Keratinocyte (primary cell): Measurements from ENCODE around the gene WDR7. TPM values are rescaled to one million over a fixed set of nuclear protein-coding genes. Genes with fewer than 3 reads are reported as not detected.

Source experiments
- DNase-seq: peaks from one replicate; pipeline ENCODE4 v3.0.0-alpha.2; 2011; ENCODE audit warnings: low read depth, missing footprints, low spot score
- FAIRE-seq: peaks from 2 replicates; lab custom pipeline; 2011; peaks lifted over from hg19 to GRCh38; lab: Jason Lieb, UNC
- H2AFZ ChIP-seq: 2 replicates; pipeline ENCODE4 v1.6.0; 2012; ENCODE audit warnings: low read length, control low read depth, inconsistent platforms; ENCODE audit not compliant: control insufficient read depth
- H3K27ac ChIP-seq: 2 replicates; pipeline ENCODE4 v1.5.1; 2011; ENCODE audit warnings: low read length; ENCODE audit not compliant: control insufficient read depth, insufficient read depth
- H3K27me3 ChIP-seq: 3 replicates; pipeline ENCODE4 v1.6.0; 2011; ENCODE audit warnings: low read length; ENCODE audit not compliant: control insufficient read depth, insufficient read depth; ENCODE audit errors: extremely low read depth
- H3K36me3 ChIP-seq, 2 experiments: 2 replicates in 1 of 2; 3 replicates in 1 of 2; pipeline ENCODE4 v1.5.1; 2011; ENCODE audit warnings: low read length in 2 of 2, mild to moderate bottlenecking in 1 of 2; ENCODE audit not compliant: control insufficient read depth in 2 of 2, insufficient read depth in 2 of 2; ENCODE audit errors: extremely low read depth in 1 of 2
- H3K4me1 ChIP-seq: 3 replicates; pipeline ENCODE4 v1.5.1; 2011; ENCODE audit warnings: low read length; ENCODE audit not compliant: control insufficient read depth, insufficient read depth; ENCODE audit errors: extremely low read depth
- H3K4me2 ChIP-seq: 3 replicates; pipeline ENCODE4 v1.6.0; 2011; ENCODE audit warnings: low read depth, low read length; ENCODE audit not compliant: control insufficient read depth, insufficient read depth; ENCODE audit errors: extremely low read depth
- H3K4me3 ChIP-seq, 3 experiments: fragments of 200-600 bp in 1 of 3; sonication (generic) in 1 of 3; 2 replicates in 2 of 3; 3 replicates in 1 of 3; pipeline ENCODE4 v1.5.1; 2011 to 2016; ENCODE audit warnings: low read length in 3 of 3, mild to moderate bottlenecking in 3 of 3, control low read depth in 2 of 3, inconsistent platforms in 1 of 3, low read depth in 1 of 3, mixed read lengths in 1 of 3, mixed run types in 1 of 3, moderate library complexity in 1 of 3; ENCODE audit not compliant: control insufficient read depth in 2 of 3, insufficient read depth in 2 of 3; ENCODE audit errors: extremely low read depth in 1 of 3
- H3K79me2 ChIP-seq: 2 replicates; pipeline ENCODE4 v1.6.0; 2012; ENCODE audit warnings: low read length; ENCODE audit not compliant: control insufficient read depth, insufficient read depth
- H3K9ac ChIP-seq: 3 replicates; pipeline ENCODE4 v1.6.0; 2011; ENCODE audit warnings: low read length; ENCODE audit not compliant: control insufficient read depth, insufficient read depth; ENCODE audit errors: extremely low read depth
- H3K9me1 ChIP-seq: 3 replicates; pipeline ENCODE4 v1.6.0; 2011; ENCODE audit warnings: low read length; ENCODE audit not compliant: control insufficient read depth, insufficient read depth; ENCODE audit errors: extremely low read depth
- H3K9me3 ChIP-seq: 2 replicates; pipeline ENCODE4 v1.5.1; 2012; ENCODE audit warnings: low read depth, low read length; ENCODE audit not compliant: control insufficient read depth
- H4K20me1 ChIP-seq: 3 replicates; pipeline ENCODE4 v1.6.0; 2011; ENCODE audit warnings: low read length; ENCODE audit not compliant: control insufficient read depth, insufficient read depth; ENCODE audit errors: extremely low read depth
- EZH2 ChIP-seq: IDR thresholded peaks from one replicate; pipeline ENCODE4 v1.6.1; 2012; ENCODE audit warnings: inconsistent platforms, mild to moderate bottlenecking, low read length, moderate library complexity
- dilution Hi-C: fragments of 300-500 bp; cut with MboI; formaldehyde crosslinking; loops from one replicate; pipeline ENCODE4 v1.7.0; 2020; ENCODE audit warnings: low sequenced_read_pairs; ENCODE audit not compliant: extremely low pct_ligation_motif_present
- polyA plus RNA-seq, 5 experiments: library from polyadenylated mRNA; depleted of rRNA in 3 of 5; stranded (reverse) in 3 of 5; stranded (forward) in 1 of 5; unstranded in 1 of 5; fragments of >200 nt; gene quantifications; 1 replicate in 1 of 5; 2 replicates in 3 of 5; 3 replicates in 1 of 5; pipeline versions ENCODE4 v1.2.1 to v1.2.3, GENCODE V29; 2011 to 2012; ENCODE audit warnings: missing spikeins in 2 of 5, low read depth in 1 of 5, low replicate concordance in 1 of 5
- TF ChIP-seq, protein P1 (sequence below), 3 experiments: IDR thresholded peaks in 1 of 3; conservative IDR thresholded peaks in 1 of 3; optimal IDR thresholded peaks in 1 of 3; 2 replicates in 2 of 3; 3 replicates in 1 of 3; pipeline versions ENCODE3 to v1.5.1; 2011; ENCODE audit warnings: low read length in 3 of 3, mild to moderate bottlenecking in 3 of 3, moderate library complexity in 2 of 3, control low read depth in 1 of 3, inconsistent platforms in 1 of 3; ENCODE audit not compliant: insufficient read depth in 2 of 3; ENCODE audit errors: extremely low read depth in 1 of 3

The WDR7 gene
- polyA plus RNA-seq, 1 donor (not counting 4 experiments of a cell fraction or from before 2014, with no cell fraction given), result 6.9 TPM

DNA sequence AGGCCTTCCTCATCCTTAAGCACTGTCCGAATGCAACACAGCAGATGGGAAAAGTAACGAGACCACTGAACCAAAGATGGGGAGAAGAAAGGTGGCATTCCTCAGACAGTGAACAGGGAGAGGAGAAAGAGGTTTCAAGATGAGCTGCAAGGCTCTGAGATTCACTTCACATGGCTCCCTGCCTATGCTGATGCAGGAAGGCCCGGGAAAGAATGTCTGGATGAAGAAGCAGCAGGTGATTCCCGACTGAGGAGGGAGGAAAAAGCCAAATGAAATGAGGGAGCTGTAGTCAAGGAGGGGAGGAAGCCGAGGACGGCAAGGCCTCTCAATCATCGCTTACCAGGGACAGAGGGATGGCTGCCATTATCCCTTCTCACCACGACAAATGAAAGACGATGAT, 397.2 kb downstream of the WDR7 start:
- Histone ChIP-seq H3K27me3 (no peaks in the 10 kb centered on the region), H3K27ac (no peak overlapping the region), H3K79me2 (no peaks in the 10 kb centered on the region), H3K4me2 (no peak overlapping the region), H2AFZ (no peak overlapping the region), H3K4me3 (no peak overlapping the region), H3K9me1 (no peaks in the 10 kb centered on the region), H3K36me3 (no peaks in the 10 kb centered on the region), H3K9me3 (no peaks in the 10 kb centered on the region), H3K9ac (no peak overlapping the region), H4K20me1 (no peaks in the 10 kb centered on the region), H3K4me1 (no peaks in the 10 kb centered on the region)
- FAIRE-seq, result no peak
- DNase-seq, result no peak
- TF ChIP-seq, protein P1, sequence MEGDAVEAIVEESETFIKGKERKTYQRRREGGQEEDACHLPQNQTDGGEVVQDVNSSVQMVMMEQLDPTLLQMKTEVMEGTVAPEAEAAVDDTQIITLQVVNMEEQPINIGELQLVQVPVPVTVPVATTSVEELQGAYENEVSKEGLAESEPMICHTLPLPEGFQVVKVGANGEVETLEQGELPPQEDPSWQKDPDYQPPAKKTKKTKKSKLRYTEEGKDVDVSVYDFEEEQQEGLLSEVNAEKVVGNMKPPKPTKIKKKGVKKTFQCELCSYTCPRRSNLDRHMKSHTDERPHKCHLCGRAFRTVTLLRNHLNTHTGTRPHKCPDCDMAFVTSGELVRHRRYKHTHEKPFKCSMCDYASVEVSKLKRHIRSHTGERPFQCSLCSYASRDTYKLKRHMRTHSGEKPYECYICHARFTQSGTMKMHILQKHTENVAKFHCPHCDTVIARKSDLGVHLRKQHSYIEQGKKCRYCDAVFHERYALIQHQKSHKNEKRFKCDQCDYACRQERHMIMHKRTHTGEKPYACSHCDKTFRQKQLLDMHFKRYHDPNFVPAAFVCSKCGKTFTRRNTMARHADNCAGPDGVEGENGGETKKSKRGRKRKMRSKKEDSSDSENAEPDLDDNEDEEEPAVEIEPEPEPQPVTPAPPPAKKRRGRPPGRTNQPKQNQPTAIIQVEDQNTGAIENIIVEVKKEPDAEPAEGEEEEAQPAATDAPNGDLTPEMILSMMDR (optimal IDR thresholded peaks at IDR 0.05 in 1 of 3, IDR thresholded peaks at IDR 0.05 in 1 of 3, conservative IDR thresholded peaks at IDR 0.05 in 1 of 3; ENCODE audit: extremely low read depth in 1 of 3, insufficient read depth in 2 of 3, low read length in 3 of 3), result no peak
- TF ChIP-seq EZH2, result no peak
- dilution Hi-C loops, result no loop called here

DNA sequence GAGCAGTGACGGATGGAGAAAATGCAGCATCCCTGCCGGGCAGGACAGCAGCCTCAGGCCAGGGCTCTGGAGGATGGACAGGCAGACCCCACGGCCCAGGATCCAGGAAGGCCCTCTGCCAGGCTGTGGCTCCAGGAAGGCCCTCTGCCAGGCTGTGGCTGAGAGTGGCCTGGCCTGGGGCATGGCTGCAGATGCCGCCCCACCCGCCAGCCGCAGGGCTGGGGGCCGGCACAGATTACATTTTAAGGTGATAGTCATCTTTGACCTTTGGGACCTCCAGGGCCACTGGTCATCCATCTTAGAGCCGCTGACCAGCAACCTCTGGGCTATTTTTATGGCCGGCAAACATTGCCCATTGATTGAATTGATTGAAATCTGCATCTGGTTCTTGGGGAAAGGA, 397.7 kb downstream of the WDR7 start:
- Histone ChIP-seq H3K9me1 (no peaks in the 10 kb centered on the region), H3K9me3 (no peaks in the 10 kb centered on the region), H3K9ac (no peak overlapping the region), H2AFZ (no peak overlapping the region), H3K4me2 (no peak overlapping the region), H3K27ac (no peak overlapping the region), H3K27me3 (no peaks in the 10 kb centered on the region), H3K79me2 (no peaks in the 10 kb centered on the region), H4K20me1 (no peaks in the 10 kb centered on the region), H3K4me3 (no peak overlapping the region), H3K4me1 (no peaks in the 10 kb centered on the region), H3K36me3 (no peaks in the 10 kb centered on the region)
- no peak for FAIRE-seq
- TF ChIP-seq, protein P1 (optimal IDR thresholded peaks at IDR 0.05 in 1 of 3, IDR thresholded peaks at IDR 0.05 in 1 of 3, conservative IDR thresholded peaks at IDR 0.05 in 1 of 3; ENCODE audit: extremely low read depth in 1 of 3, insufficient read depth in 2 of 3, low read length in 3 of 3), result no peak
- dilution Hi-C loops, result no loop called here
- no peak for DNase-seq
